H1 (cell line): Measurements from ENCODE around the gene FBN2. TPM values are rescaled to one million over a fixed set of nuclear protein-coding genes. Genes with fewer than 3 reads are reported as not detected.

Experiments
- CTCF ChIA-PET: fragments of 300-600 bp; sonication (Branson Sonifier 250); formaldehyde crosslinking; loops from one replicate; lab custom pipeline; 2021; ENCODE audit not compliant: partially characterized antibody; lab: Charles Lee
- POLR2A ChIA-PET: fragments of 300-600 bp; sonication (Branson Sonifier 250); formaldehyde crosslinking; loops from one replicate; lab custom pipeline; 2021; ENCODE audit warnings: inconsistent platforms; ENCODE audit not compliant: partially characterized antibody; lab: Charles Lee
- DNase-seq, 2 experiments: peaks; one replicate each; pipeline versions ENCODE4 v3.0.0 to v3.0.0-alpha.2; 2010 to 2022; ENCODE audit warnings: low spot score in 2 of 2, low read depth in 1 of 2, mixed read lengths in 1 of 2
- FAIRE-seq: peaks from 2 replicates; lab custom pipeline; 2011; peaks lifted over from hg19 to GRCh38; lab: Jason Lieb, UNC
- H2AFZ ChIP-seq: 2 replicates; pipeline ENCODE4 v1.8.1; 2012; ENCODE audit warnings: low read length, inconsistent platforms
- H2AK5ac ChIP-seq: 2 replicates; pipeline ENCODE4 v1.6.1; 2013; ENCODE audit warnings: low read depth, low read length
- H2BK120ac ChIP-seq: replicated peaks from 2 replicates; pipeline ENCODE3; 2013; ENCODE audit warnings: low read depth, low read length, inconsistent platforms
- H2BK12ac ChIP-seq: 2 replicates; pipeline ENCODE4 v1.6.1; 2013; ENCODE audit warnings: low read depth, low read length
- H2BK15ac ChIP-seq: 2 replicates; pipeline ENCODE4 v1.6.1; 2013; ENCODE audit warnings: low read length
- H2BK20ac ChIP-seq: 2 replicates; pipeline ENCODE4 v1.6.1; 2013; ENCODE audit warnings: low read length
- H2BK5ac ChIP-seq: 2 replicates; pipeline ENCODE4 v1.6.1; 2013; ENCODE audit warnings: low read depth, low read length
- H3K14ac ChIP-seq: 2 replicates; pipeline ENCODE4 v1.6.1; 2013; ENCODE audit warnings: inconsistent platforms; ENCODE audit not compliant: insufficient read length
- H3K18ac ChIP-seq: 2 replicates; pipeline ENCODE4 v1.6.1; 2013; ENCODE audit warnings: low read length; ENCODE audit errors: extremely low read depth
- H3K23ac ChIP-seq: 2 replicates; pipeline ENCODE4 v1.6.1; 2013; ENCODE audit warnings: inconsistent platforms; ENCODE audit not compliant: insufficient read length
- H3K23me2 ChIP-seq: 2 replicates; pipeline ENCODE4 v1.6.1; 2013; ENCODE audit warnings: low read depth, low read length
- H3K27ac ChIP-seq: 2 replicates; pipeline ENCODE4 v1.6.1; 2011; ENCODE audit warnings: low read depth, low read length, inconsistent platforms
- H3K27me3 ChIP-seq, 4 experiments: replicated peaks in 1 of 4; 1 replicate in 1 of 4; 2 replicates in 3 of 4; pipeline versions ENCODE4 v1.6.1 to v1.8.1; 2011 to 2013; ENCODE audit warnings: low read length in 3 of 4, mild to moderate bottlenecking in 3 of 4, inconsistent platforms in 2 of 4, mixed read lengths in 2 of 4, moderate library complexity in 1 of 4; ENCODE audit not compliant: control insufficient read depth in 3 of 4, insufficient read depth in 3 of 4; ENCODE audit errors: extremely low read depth in 1 of 4
- H3K36me3 ChIP-seq, 4 experiments: 2 replicates each; pipeline versions ENCODE4 v1.6.1 to v1.8.1; 2011 to 2013; ENCODE audit warnings: mild to moderate bottlenecking in 4 of 4, low read length in 3 of 4, moderate library complexity in 2 of 4, control low read depth in 1 of 4, inconsistent platforms in 1 of 4; ENCODE audit not compliant: insufficient read depth in 4 of 4, control insufficient read depth in 2 of 4
- H3K4ac ChIP-seq: replicated peaks from 2 replicates; pipeline ENCODE3; 2013; ENCODE audit warnings: low read length, low read depth, mixed read lengths, inconsistent platforms; ENCODE audit not compliant: insufficient read length
- H3K4me1 ChIP-seq, 4 experiments: replicated peaks in 1 of 4; 1 replicate in 1 of 4; 2 replicates in 3 of 4; pipeline versions ENCODE4 v1.6.1 to v1.8.1; 2011 to 2013; ENCODE audit warnings: low read length in 3 of 4, inconsistent platforms in 2 of 4, mixed read lengths in 1 of 4; ENCODE audit not compliant: insufficient read depth in 4 of 4, control insufficient read depth in 3 of 4
- H3K4me2 ChIP-seq, 2 experiments: 2 replicates each; pipeline versions ENCODE4 v1.6.1 to v1.8.1; 2011 to 2013; ENCODE audit warnings: low read depth in 2 of 2, low read length in 2 of 2, control low read depth in 1 of 2, inconsistent platforms in 1 of 2, mild to moderate bottlenecking in 1 of 2; ENCODE audit not compliant: insufficient read depth in 1 of 2
- H3K4me3 ChIP-seq, 4 experiments: fragments of 200-600, 300-600 bp in 1 of 4; sonication (generic), shearing (Covaris generic), sonication (Bioruptor Twin) in 1 of 4; 2 replicates each; pipeline versions ENCODE4 v1.5.1 to v1.8.1; 2011 to 2016; ENCODE audit warnings: low read length in 4 of 4, low read depth in 3 of 4, control low read depth in 2 of 4, inconsistent platforms in 2 of 4, mild to moderate bottlenecking in 2 of 4, mixed read lengths in 1 of 4, moderate library complexity in 1 of 4; ENCODE audit not compliant: insufficient read depth in 2 of 4; ENCODE audit errors: extremely low read depth in 1 of 4
- H3K56ac ChIP-seq: replicated peaks from 2 replicates; pipeline ENCODE3; 2013; ENCODE audit warnings: low read depth, mild to moderate bottlenecking, mixed read lengths, low read length, inconsistent platforms; ENCODE audit not compliant: insufficient read length
- H3K79me1 ChIP-seq: 2 replicates; pipeline ENCODE4 v1.6.1; 2013; ENCODE audit warnings: low read depth, low read length, control low read depth
- H3K79me2 ChIP-seq, 2 experiments: 2 replicates each; pipeline versions ENCODE4 v1.6.1 to v1.8.1; 2012 to 2013; ENCODE audit warnings: low read length in 2 of 2, mild to moderate bottlenecking in 2 of 2, inconsistent platforms in 1 of 2; ENCODE audit not compliant: insufficient read depth in 2 of 2, control insufficient read depth in 1 of 2
- H3K9ac ChIP-seq, 4 experiments: replicated peaks in 1 of 4; 1 replicate in 1 of 4; 2 replicates in 3 of 4; pipeline versions ENCODE4 v1.6.1 to v1.8.1; 2011 to 2013; ENCODE audit warnings: low read depth in 3 of 4, low read length in 3 of 4, control low read depth in 2 of 4, mild to moderate bottlenecking in 2 of 4, moderate library complexity in 2 of 4, inconsistent platforms in 1 of 4; ENCODE audit errors: extremely low read depth in 1 of 4
- H3K9me3 ChIP-seq, 2 experiments: 2 replicates each; pipeline versions ENCODE4 v1.6.1 to v1.8.1; 2012 to 2013; ENCODE audit warnings: mild to moderate bottlenecking in 2 of 2, moderate library complexity in 2 of 2, control low read depth in 1 of 2, inconsistent platforms in 1 of 2, low read depth in 1 of 2, low read length in 1 of 2, mixed read lengths in 1 of 2; ENCODE audit not compliant: insufficient read depth in 2 of 2
- H4K20me1 ChIP-seq, 2 experiments: replicated peaks in 1 of 2; 2 replicates each; pipeline versions ENCODE3 to v1.8.1; 2011 to 2013; ENCODE audit warnings: inconsistent platforms in 2 of 2, low read length in 2 of 2, mild to moderate bottlenecking in 1 of 2; ENCODE audit not compliant: insufficient read depth in 2 of 2, control insufficient read depth in 1 of 2
- H4K5ac ChIP-seq: 2 replicates; pipeline ENCODE4 v1.6.1; 2013; ENCODE audit warnings: low read length, low read depth, mixed read lengths, inconsistent platforms; ENCODE audit not compliant: insufficient read length
- H4K8ac ChIP-seq: 2 replicates; pipeline ENCODE4 v1.8.0; 2013; ENCODE audit warnings: mild to moderate bottlenecking, moderate library complexity, low read length, inconsistent platforms; ENCODE audit not compliant: insufficient read depth; ENCODE audit errors: extremely low read depth
- H4K91ac ChIP-seq: replicated peaks from 2 replicates; pipeline ENCODE3; 2013; ENCODE audit warnings: low read length, mixed read lengths, inconsistent platforms; ENCODE audit not compliant: insufficient read length
- CHD1 ChIP-seq: IDR thresholded peaks from 2 replicates; pipeline ENCODE4 v1.6.1; 2012; ENCODE audit warnings: low read depth, low read length, improper control_type of control experiment
- FOSL1 ChIP-seq: IDR thresholded peaks from 2 replicates; pipeline ENCODE4 v1.6.1; 2011; ENCODE audit warnings: mild to moderate bottlenecking, low read depth, low read length, moderate library complexity; ENCODE audit not compliant: insufficient read depth
- JUND ChIP-seq: IDR thresholded peaks from 2 replicates; pipeline ENCODE4 v1.6.1; 2011; ENCODE audit warnings: mild to moderate bottlenecking, improper control_type of control experiment, low read length
- MAFK ChIP-seq: IDR thresholded peaks from 2 replicates; pipeline ENCODE4 v1.6.1; 2012; ENCODE audit warnings: low read depth, mild to moderate bottlenecking, improper control_type of control experiment, low read length
- RBBP5 ChIP-seq: IDR thresholded peaks from 2 replicates; pipeline ENCODE4 v1.7.1; 2012; ENCODE audit warnings: low read depth, mild to moderate bottlenecking, inconsistent platforms, low read length, moderate library complexity, borderline replicate concordance
- RFX5 ChIP-seq: IDR thresholded peaks from 2 replicates; pipeline ENCODE4 v1.6.1; 2011; ENCODE audit warnings: low read depth, low read length, improper control_type of control experiment, borderline replicate concordance
- SAP30 ChIP-seq: fragments of 300-600 bp; sonication (generic); IDR thresholded peaks from 2 replicates; pipeline ENCODE4 v1.7.1; 2012; ENCODE audit warnings: low read length, moderate library complexity, mild to moderate bottlenecking, inconsistent platforms; ENCODE audit not compliant: insufficient read depth, insufficient replicate concordance
- SP1 ChIP-seq: IDR thresholded peaks from 2 replicates; pipeline ENCODE4 v1.6.1; 2011; ENCODE audit warnings: low read depth, low read length
- SP4 ChIP-seq: IDR thresholded peaks from 2 replicates; pipeline ENCODE4 v1.6.1; 2012; ENCODE audit warnings: low read length, inconsistent platforms
- SRF ChIP-seq: IDR thresholded peaks from 2 replicates; pipeline ENCODE4 v1.6.1; 2011; ENCODE audit warnings: mild to moderate bottlenecking, low read depth, low read length, moderate library complexity
- TAF1 ChIP-seq: IDR thresholded peaks from 2 replicates; pipeline ENCODE4 v1.6.1; 2011; ENCODE audit warnings: mild to moderate bottlenecking, low read depth, low read length
- TBP ChIP-seq: IDR thresholded peaks from 2 replicates; pipeline ENCODE4 v1.6.1; 2011; ENCODE audit warnings: low read depth, low read length, improper control_type of control experiment
- WGBS, 2 experiments: shearing (Covaris generic) in 1 of 2; methylation state at CpG; one replicate each; pipeline versions ENCODE4 v1.1.6 to v1.1.7; 2013 to 2015; ENCODE audit warnings: low lambda C conversion rate in 2 of 2, mixed read lengths in 2 of 2, inconsistent platforms in 1 of 2, low coverage in 1 of 2, missing lambda C conversion rate in 1 of 2; ENCODE audit not compliant: insufficient replicate concordance in 2 of 2, insufficient coverage in 1 of 2, insufficient read length in 1 of 2; ENCODE audit errors: extremely low coverage in 1 of 2, missing lambda C conversion rate in 1 of 2; 5-methylcytosine and 5-hydroxymethylcytosine counted together
- polyA plus RNA-seq, 7 experiments: library from polyadenylated mRNA; depleted of rRNA in 3 of 7; stranded (reverse) in 5 of 7; unstranded in 2 of 7; fragments of >200 nt in 5 of 7; fragments of 200-250 nt in 2 of 7; gene quantifications; 1 replicate in 5 of 7; 2 replicates in 1 of 7; 4 replicates in 1 of 7; pipeline versions ENCODE4 v1.2.1 to v1.2.3, GENCODE V29; 2011 to 2013; ENCODE audit warnings: missing spikeins in 2 of 7, mixed read lengths in 2 of 7
- total RNA-seq: library from RNA; stranded (reverse); fragmentation: NEBNext Ultra II Directional; extraction: Animal tissue kit (Norgen Biotek cat#: 25700); gene quantifications from 2 replicates; pipeline ENCODE4 v1.2.1, GENCODE V29; 2021
- TF ChIP-seq, protein P1 (sequence below), 3 experiments: IDR thresholded peaks; 1 replicate in 2 of 3; 2 replicates in 1 of 3; pipeline versions ENCODE4 v1.5.1 to v1.6.1; 2011; ENCODE audit warnings: low read length in 3 of 3, mild to moderate bottlenecking in 3 of 3, inconsistent platforms in 2 of 3, low read depth in 1 of 3, moderate library complexity in 1 of 3; ENCODE audit not compliant: insufficient read depth in 1 of 3; ENCODE audit errors: control extremely low read depth in 1 of 3

FBN2 gene
- total and polyA plus RNA-seq, 2 of the 8 experiments (the other 6 are each of a cell fraction or from before 2014, with no cell fraction given): 14.1 to 16.3 TPM

DNA sequence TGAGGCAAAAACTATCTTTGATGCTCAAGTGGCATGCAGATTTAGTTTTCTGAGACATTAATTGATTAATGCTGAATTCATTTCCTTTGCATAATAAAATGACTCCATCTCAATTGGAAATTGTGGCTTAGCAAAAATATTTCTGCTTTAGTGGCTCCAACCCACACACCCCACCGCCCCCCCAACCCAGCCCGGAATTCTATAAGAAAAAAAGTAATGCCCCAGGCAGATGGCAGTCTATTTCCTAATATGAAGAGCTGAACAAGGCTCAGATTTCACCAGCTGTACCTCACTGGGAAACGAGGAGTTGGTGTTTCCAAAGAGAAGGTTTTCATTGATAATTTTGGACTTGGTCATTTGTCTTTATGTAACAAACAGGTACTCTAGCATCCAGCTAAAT is 182.1 kb downstream of the FBN2 start:
- H3K4me1 ChIP-seq: peaks cover 0 to 4% (median 0%) of the 10 kb centered on the region in 4 experiments; a peak in 1 of 7 replicates
- no peak overlapping the region for H2BK20ac ChIP-seq
- no peaks in the 10 kb centered on the region for H4K20me1 ChIP-seq
- no peak overlapping the region for H2AK5ac ChIP-seq
- 84% methylated on average over 3 of the region's 3 CpGs; no CpG with 5 or more reads in 1 of the 2 experiments for WGBS, 2 experiments
- no peak overlapping the region for H2BK12ac ChIP-seq
- no peak overlapping the region for H2BK120ac ChIP-seq
- no peak overlapping the region for H3K27ac ChIP-seq
- FAIRE-seq (no peak), DNase-seq (no peak)
- H3K4ac ChIP-seq: no peak overlapping the region
- ChIA-PET CTCF (no interaction called here), POLR2A (no interaction called here)
- H4K5ac ChIP-seq: no peak overlapping the region
- H3K23ac ChIP-seq: no peak overlapping the region
- no peaks in the 10 kb centered on the region for H3K79me1 ChIP-seq
- no peak overlapping the region for H3K18ac ChIP-seq
- no peak overlapping the region for H3K9ac ChIP-seq
- H3K9me3 ChIP-seq: no peaks in the 10 kb centered on the region
- H3K79me2 ChIP-seq: no peaks in the 10 kb centered on the region
- H2AFZ ChIP-seq: no peak overlapping the region
- H3K36me3 ChIP-seq: peaks cover 0 to 2% (median 0%) of the 10 kb centered on the region in 4 experiments; a peak in 2 of 8 replicates
- no peak overlapping the region for H3K4me2 ChIP-seq
- H3K23me2 ChIP-seq: no peaks in the 10 kb centered on the region
- no peak overlapping the region for H4K91ac ChIP-seq
- no peak overlapping the region for H3K4me3 ChIP-seq
- H2BK5ac ChIP-seq: no peak overlapping the region
- no peak overlapping the region for H4K8ac ChIP-seq
- H3K56ac ChIP-seq: no peak overlapping the region
- H3K27me3 ChIP-seq: no peaks in the 10 kb centered on the region
- H3K14ac ChIP-seq: no peak overlapping the region
- H2BK15ac ChIP-seq: no peak overlapping the region
- no peak for TF ChIP-seq FOSL1
- TF ChIP-seq TAF1: no peak
- TF ChIP-seq JUND: no peak
- TF ChIP-seq SRF: no peak
- TF ChIP-seq RFX5: no peak
- TF ChIP-seq MAFK: no peak
- no peak for TF ChIP-seq RBBP5
- TF ChIP-seq, protein P1, sequence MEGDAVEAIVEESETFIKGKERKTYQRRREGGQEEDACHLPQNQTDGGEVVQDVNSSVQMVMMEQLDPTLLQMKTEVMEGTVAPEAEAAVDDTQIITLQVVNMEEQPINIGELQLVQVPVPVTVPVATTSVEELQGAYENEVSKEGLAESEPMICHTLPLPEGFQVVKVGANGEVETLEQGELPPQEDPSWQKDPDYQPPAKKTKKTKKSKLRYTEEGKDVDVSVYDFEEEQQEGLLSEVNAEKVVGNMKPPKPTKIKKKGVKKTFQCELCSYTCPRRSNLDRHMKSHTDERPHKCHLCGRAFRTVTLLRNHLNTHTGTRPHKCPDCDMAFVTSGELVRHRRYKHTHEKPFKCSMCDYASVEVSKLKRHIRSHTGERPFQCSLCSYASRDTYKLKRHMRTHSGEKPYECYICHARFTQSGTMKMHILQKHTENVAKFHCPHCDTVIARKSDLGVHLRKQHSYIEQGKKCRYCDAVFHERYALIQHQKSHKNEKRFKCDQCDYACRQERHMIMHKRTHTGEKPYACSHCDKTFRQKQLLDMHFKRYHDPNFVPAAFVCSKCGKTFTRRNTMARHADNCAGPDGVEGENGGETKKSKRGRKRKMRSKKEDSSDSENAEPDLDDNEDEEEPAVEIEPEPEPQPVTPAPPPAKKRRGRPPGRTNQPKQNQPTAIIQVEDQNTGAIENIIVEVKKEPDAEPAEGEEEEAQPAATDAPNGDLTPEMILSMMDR (IDR thresholded peaks at IDR 0.05; ENCODE audit: control extremely low read depth in 1 of 3, insufficient read depth in 1 of 3, low read depth in 1 of 3, low read length in 3 of 3): no peak
- no peak for TF ChIP-seq SP4
- TF ChIP-seq SAP30: no peak
- no peak for TF ChIP-seq TBP
- no peak for TF ChIP-seq CHD1
- TF ChIP-seq SP1: no peak
